DOHH2 (cell line): ENCODE measurements around the gene CCN5.

Source experiments
- CTCF ChIP-seq: fragments of 200-600 bp; sonication (generic); IDR thresholded peaks from one replicate; pipeline ENCODE4 v1.5.1; 2014; ENCODE audit warnings: antibody characterized with exemption, mild to moderate bottlenecking, low read depth, low read length; ENCODE audit not compliant: poor library complexity, severe bottlenecking
- EZH2phosphoT487 ChIP-seq: fragments of 200-600 bp; sonication (generic); IDR thresholded peaks from 2 replicates; pipeline ENCODE4 v1.6.1; 2017; ENCODE audit warnings: borderline replicate concordance, mild to moderate bottlenecking, antibody characterized with exemption, low read length, moderate library complexity, mixed read lengths

- TF ChIP-seq CTCF (no peak), EZH2phosphoT487 (no peak)
These were observed 6.0 kb downstream of the CCN5 start for GRCh38 chr20:44720997-44721784.
